Cardiac ventricle fibroblast (primary cell): Measurements from ENCODE around the gene PLCH1. TPM values are rescaled to one million over a fixed set of nuclear protein-coding genes. Genes with fewer than 3 reads are reported as not detected.

Source experiments
- total RNA-seq: library from RNA; depleted of rRNA; stranded (reverse); fragments of >200 nt; gene quantifications from 2 replicates; pipeline ENCODE4 v1.2.3, GENCODE V29; 2015

The PLCH1 gene, protein sequence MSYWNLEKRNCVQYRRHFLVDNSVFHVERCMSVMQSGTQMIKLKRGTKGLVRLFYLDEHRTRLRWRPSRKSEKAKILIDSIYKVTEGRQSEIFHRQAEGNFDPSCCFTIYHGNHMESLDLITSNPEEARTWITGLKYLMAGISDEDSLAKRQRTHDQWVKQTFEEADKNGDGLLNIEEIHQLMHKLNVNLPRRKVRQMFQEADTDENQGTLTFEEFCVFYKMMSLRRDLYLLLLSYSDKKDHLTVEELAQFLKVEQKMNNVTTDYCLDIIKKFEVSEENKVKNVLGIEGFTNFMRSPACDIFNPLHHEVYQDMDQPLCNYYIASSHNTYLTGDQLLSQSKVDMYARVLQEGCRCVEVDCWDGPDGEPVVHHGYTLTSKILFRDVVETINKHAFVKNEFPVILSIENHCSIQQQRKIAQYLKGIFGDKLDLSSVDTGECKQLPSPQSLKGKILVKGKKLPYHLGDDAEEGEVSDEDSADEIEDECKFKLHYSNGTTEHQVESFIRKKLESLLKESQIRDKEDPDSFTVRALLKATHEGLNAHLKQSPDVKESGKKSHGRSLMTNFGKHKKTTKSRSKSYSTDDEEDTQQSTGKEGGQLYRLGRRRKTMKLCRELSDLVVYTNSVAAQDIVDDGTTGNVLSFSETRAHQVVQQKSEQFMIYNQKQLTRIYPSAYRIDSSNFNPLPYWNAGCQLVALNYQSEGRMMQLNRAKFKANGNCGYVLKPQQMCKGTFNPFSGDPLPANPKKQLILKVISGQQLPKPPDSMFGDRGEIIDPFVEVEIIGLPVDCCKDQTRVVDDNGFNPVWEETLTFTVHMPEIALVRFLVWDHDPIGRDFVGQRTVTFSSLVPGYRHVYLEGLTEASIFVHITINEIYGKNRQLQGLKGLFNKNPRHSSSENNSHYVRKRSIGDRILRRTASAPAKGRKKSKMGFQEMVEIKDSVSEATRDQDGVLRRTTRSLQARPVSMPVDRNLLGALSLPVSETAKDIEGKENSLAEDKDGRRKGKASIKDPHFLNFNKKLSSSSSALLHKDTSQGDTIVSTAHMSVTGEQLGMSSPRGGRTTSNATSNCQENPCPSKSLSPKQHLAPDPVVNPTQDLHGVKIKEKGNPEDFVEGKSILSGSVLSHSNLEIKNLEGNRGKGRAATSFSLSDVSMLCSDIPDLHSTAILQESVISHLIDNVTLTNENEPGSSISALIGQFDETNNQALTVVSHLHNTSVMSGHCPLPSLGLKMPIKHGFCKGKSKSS (N-terminal part only)
- total RNA-seq, result not detected in 2 replicates

DNA sequence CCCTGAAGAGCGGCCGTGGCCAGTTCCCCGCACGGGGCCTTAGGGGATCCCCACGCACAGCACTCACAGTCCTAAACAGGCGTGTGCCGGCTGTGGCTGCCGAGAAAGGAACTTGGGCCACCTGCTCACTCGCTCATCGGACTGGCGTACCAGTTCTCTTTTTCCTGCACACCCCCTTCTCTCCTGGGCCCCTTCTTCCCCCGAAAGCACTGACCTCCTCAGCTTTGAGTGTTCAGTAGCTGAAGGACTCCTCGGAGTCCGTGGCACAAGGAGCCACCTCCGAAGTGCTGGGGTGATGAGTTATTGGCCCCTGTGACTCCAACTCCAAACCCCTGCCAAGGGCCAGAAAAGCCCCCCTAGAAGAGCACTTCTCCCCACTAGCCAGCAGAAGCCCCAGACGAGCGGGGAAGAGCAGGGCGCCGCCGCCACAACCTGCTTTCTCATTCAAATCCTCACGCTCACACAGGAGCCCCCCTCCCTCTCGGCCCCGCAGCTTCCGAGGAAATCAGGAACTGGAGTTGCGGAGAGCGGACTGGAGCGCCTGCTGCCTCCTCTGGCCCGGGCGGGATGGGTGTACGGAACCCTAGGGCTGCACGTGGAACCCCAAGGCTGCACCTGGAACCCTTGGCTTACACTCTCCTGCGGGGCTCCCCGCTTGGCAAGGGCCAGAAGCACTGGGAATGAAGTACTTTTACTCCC is at the start of gene PLCH1:
TSS of gene PLCH1 (minus strand) at position 446 of the 699 bp plus-strand sequence. CDS start 40,847 bp downstream, outside the sequence.

Other genes with a start within 250 kb of the PLCH1 start
- gene C3orf33, start 61.2 kb upstream of the PLCH1 start, total RNA-seq, result 1.2 and 3.1 TPM in 2 replicates
- gene SLC33A1, start 109.4 kb upstream of the PLCH1 start, total RNA-seq, result 31.6 and 46.6 TPM in 2 replicates
- 22.5 and 28.9 TPM in 2 replicates for gene GMPS, start 125.6 kb upstream of the PLCH1 start, total RNA-seq